ENCODE data around the gene AHRR. TPM values are rescaled to one million over a fixed set of nuclear protein-coding genes. Genes with fewer than 3 reads are reported as not detected.

Gene AHRR
- total and polyA plus RNA-seq, 10 of the 15 experiments (the other 5 are each of a cell fraction or from before 2014, with no cell fraction given) = 0.90 to 35.2 (median 19.2) TPM

DNA sequence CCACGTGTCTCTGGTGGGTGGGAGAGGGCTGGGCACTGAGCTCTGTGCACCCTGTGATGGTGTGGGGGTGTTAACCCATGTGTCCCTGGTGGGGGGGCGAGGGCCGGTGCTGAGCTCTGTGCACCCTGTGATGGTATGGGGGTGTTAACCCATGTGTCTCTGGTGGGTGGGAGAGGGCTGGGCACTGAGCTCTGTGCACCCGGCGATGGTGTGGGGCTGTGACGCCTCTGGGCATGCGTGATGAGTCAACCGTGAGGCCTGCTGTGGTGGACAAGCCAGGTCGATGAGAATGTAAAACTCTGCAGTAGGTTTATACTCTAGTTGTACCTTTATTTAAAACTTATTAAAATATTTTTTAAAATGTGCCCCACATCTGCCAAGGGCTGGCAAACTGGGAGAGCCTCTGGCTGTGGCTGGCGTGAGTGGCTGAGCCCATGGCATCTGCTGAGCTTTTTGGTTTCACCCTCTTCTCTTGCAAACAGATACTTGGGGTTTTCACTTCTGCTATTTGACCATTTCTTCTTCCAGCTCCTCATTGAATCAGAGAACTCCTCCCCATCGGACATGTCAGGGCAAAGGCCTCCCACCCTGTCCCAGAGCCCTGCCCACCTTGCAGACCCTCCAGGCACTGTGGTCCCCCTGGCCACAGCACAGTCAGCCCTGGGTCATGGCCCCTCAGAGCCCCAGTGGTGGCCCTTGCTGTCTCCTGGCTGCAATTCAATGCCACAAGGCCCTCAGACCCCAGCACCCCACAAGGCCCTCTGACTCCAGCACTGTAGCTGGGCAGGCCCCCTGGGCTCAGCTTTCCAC is 103.0 kb downstream of the AHRR start (continued):
- TF ChIP-seq, protein P1, sequence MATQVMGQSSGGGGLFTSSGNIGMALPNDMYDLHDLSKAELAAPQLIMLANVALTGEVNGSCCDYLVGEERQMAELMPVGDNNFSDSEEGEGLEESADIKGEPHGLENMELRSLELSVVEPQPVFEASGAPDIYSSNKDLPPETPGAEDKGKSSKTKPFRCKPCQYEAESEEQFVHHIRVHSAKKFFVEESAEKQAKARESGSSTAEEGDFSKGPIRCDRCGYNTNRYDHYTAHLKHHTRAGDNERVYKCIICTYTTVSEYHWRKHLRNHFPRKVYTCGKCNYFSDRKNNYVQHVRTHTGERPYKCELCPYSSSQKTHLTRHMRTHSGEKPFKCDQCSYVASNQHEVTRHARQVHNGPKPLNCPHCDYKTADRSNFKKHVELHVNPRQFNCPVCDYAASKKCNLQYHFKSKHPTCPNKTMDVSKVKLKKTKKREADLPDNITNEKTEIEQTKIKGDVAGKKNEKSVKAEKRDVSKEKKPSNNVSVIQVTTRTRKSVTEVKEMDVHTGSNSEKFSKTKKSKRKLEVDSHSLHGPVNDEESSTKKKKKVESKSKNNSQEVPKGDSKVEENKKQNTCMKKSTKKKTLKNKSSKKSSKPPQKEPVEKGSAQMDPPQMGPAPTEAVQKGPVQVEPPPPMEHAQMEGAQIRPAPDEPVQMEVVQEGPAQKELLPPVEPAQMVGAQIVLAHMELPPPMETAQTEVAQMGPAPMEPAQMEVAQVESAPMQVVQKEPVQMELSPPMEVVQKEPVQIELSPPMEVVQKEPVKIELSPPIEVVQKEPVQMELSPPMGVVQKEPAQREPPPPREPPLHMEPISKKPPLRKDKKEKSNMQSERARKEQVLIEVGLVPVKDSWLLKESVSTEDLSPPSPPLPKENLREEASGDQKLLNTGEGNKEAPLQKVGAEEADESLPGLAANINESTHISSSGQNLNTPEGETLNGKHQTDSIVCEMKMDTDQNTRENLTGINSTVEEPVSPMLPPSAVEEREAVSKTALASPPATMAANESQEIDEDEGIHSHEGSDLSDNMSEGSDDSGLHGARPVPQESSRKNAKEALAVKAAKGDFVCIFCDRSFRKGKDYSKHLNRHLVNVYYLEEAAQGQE (IDR thresholded peaks at IDR 0.05; ENCODE audit: low read depth, low read length) = no peak
- peak; percentile 46; the same call in 1 of the 2 replicates for TF ChIP-seq JUNB (IDR thresholded peaks at IDR 0.05)
- peak; percentile 72; the same call in 1 of the 2 replicates for TF ChIP-seq LARP7 (IDR thresholded peaks at IDR 0.05)
- no peak for TF ChIP-seq HDAC2 (IDR thresholded peaks at IDR 0.05)
- TF ChIP-seq TARDBP (IDR thresholded peaks at IDR 0.05; ENCODE audit: borderline replicate concordance) = no peak
- TF ChIP-seq FOXK2 (IDR thresholded peaks at IDR 0.05) = no peak

DNA sequence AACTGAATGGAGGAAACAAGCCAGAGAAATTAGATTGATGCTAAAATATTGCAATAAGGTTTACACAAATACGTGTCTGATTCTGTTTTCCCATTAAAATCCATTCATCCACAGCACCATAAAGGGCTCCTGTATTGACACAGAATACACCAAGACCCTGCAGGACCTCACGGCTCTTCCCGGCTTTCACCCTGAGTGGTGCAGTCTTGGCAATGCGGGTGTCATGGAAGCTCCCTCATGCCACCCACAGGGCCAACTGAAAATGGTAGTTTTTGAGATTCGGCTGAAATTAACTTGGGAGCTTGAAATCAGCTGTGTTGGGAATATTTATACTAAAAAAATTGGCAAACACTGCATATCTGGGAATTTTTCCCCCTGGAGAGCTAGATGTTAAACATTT is 104.2 kb downstream of the AHRR start:
- H3K9ac ChIP-seq (ENCODE audit: control insufficient read depth, insufficient read depth, low read length) = no peak overlapping the region
- peak overlapping the region; percentile 99; the same call in 1 of the 2 replicates for H3K27ac ChIP-seq (ENCODE audit: control insufficient read depth, insufficient read depth)
- ATAC-seq (no peak), FAIRE-seq (no peak), DNase-seq (ENCODE audit: low read depth, low spot score) (no peak)
- in situ Hi-C loops (cut with MboI) = no loop called here
- no peaks in the 10 kb centered on the region for H3K9me3 ChIP-seq (replicated peaks; ENCODE audit: control insufficient read depth, insufficient read depth, low read length)
- ChIA-PET RAD21 (ENCODE audit: unreplicated experiment) (interaction anchor here (0.9 to 3.7 kb wide), 7 partner anchors 16 to 237 kb away, joined by 3 to 49 read pairs (median 5); no protein-coding TSS in a partner anchor), POLR2A (interaction anchor here (0.7 to 2.3 kb wide), 5 partner anchors 24 to 60 kb away, joined by 3 to 10 read pairs (median 4); no protein-coding TSS in a partner anchor), CTCF (interaction anchor here (0.6 to 2.7 kb wide), 13 partner anchors 12 to 1366 kb away, joined by 3 to 39 read pairs (median 3); no protein-coding TSS in a partner anchor), SMC1A (ENCODE audit: uncharacterized antibody, unreplicated experiment) (interaction anchor here (0.6 to 3.7 kb wide), 11 partner anchors 10 to 109 kb away, joined by 3 to 18 read pairs (median 3); partner anchors contain the start of gene AHRR)
- no peaks in the 10 kb centered on the region for H3K27me3 ChIP-seq (replicated peaks in 1 of 2; ENCODE audit: control insufficient read depth in 2 of 2, insufficient read depth in 2 of 2, low read length in 1 of 2)
- H3K4me3 ChIP-seq = no peak overlapping the region
- peaks cover 28% of the 10 kb centered on the region for H3K4me1 ChIP-seq (ENCODE audit: control insufficient read depth, insufficient read depth, low read length)
- TF ChIP-seq SMC3 (IDR thresholded peaks at IDR 0.05; ENCODE audit: borderline replicate concordance, low read length) (peak; percentile 20; the same call in 1 of the 2 replicates), STAT3 (IDR thresholded peaks at IDR 0.05; ENCODE audit: low read depth, low read length) (no peak), KDM1A (IDR thresholded peaks at IDR 0.05; ENCODE audit: borderline replicate concordance) (no peak), BMI1 (IDR thresholded peaks at IDR 0.05; ENCODE audit: borderline replicate concordance) (no peak), RAD21 (IDR thresholded peaks at IDR 0.05; ENCODE audit: insufficient read depth, low read depth, low read length) (peak; percentile 55)
- TF ChIP-seq, protein P2, sequence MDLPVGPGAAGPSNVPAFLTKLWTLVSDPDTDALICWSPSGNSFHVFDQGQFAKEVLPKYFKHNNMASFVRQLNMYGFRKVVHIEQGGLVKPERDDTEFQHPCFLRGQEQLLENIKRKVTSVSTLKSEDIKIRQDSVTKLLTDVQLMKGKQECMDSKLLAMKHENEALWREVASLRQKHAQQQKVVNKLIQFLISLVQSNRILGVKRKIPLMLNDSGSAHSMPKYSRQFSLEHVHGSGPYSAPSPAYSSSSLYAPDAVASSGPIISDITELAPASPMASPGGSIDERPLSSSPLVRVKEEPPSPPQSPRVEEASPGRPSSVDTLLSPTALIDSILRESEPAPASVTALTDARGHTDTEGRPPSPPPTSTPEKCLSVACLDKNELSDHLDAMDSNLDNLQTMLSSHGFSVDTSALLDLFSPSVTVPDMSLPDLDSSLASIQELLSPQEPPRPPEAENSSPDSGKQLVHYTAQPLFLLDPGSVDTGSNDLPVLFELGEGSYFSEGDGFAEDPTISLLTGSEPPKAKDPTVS (IDR thresholded peaks at IDR 0.05; ENCODE audit: low read depth, low read length) = no peak
- TF ChIP-seq, protein P3, sequence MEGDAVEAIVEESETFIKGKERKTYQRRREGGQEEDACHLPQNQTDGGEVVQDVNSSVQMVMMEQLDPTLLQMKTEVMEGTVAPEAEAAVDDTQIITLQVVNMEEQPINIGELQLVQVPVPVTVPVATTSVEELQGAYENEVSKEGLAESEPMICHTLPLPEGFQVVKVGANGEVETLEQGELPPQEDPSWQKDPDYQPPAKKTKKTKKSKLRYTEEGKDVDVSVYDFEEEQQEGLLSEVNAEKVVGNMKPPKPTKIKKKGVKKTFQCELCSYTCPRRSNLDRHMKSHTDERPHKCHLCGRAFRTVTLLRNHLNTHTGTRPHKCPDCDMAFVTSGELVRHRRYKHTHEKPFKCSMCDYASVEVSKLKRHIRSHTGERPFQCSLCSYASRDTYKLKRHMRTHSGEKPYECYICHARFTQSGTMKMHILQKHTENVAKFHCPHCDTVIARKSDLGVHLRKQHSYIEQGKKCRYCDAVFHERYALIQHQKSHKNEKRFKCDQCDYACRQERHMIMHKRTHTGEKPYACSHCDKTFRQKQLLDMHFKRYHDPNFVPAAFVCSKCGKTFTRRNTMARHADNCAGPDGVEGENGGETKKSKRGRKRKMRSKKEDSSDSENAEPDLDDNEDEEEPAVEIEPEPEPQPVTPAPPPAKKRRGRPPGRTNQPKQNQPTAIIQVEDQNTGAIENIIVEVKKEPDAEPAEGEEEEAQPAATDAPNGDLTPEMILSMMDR (IDR thresholded peaks at IDR 0.05 in 2 of 3, conservative IDR thresholded peaks at IDR 0.05 in 1 of 3; ENCODE audit: control insufficient read depth in 2 of 3, extremely low read depth in 1 of 3, insufficient read depth in 1 of 3, low read depth in 3 of 3, low read length in 3 of 3) = peak in 2 of 3 experiments; percentile 11 to 20; a peak in 1 of 6 replicates
- H3K4me2 ChIP-seq (ENCODE audit: control insufficient read depth, insufficient read depth) = no peak overlapping the region
- no peaks in the 10 kb centered on the region for H4K20me1 ChIP-seq (ENCODE audit: control insufficient read depth, insufficient read depth)
- WGBS (ENCODE audit: insufficient coverage, insufficient replicate concordance, low lambda C conversion rate, missing lambda C conversion rate) = 37% methylated on average over 5 of the region's 5 CpGs
- H2AFZ ChIP-seq (ENCODE audit: control insufficient read depth, low read depth, low read length) = no peak overlapping the region
- BruUV-seq (replicated peaks) = no TSS peak
- H3K36me3 ChIP-seq (ENCODE audit: control insufficient read depth in 2 of 2, insufficient read depth in 2 of 2, low read length in 1 of 2) = peaks cover 3 to 20% of the 10 kb centered on the region in 2 experiments; a peak in 3 of 4 replicates
- intact Hi-C loops (cut with micrococcal nuclease; ENCODE audit: unreplicated experiment) = loop anchor here (2.0 kb wide), 1 partner anchor 57 kb away; no protein-coding TSS in a partner anchor
- no peaks in the 10 kb centered on the region; the same call in none of the 2 replicates for H3K79me2 ChIP-seq (ENCODE audit: control insufficient read depth, insufficient read depth, low read length)

Data from GM12878 (cell line).